GM23338 (cell line): ENCODE data around the gene CADPS. TPM values are rescaled to one million over a fixed set of nuclear protein-coding genes. Genes with fewer than 3 reads are reported as not detected.

Source experiments
- ATAC-seq: fragments of 200-7000 bp; cut with Tn5 transposase; 3 replicates; pipeline ENCODE4 v1.9.1; 2020
- DNase-seq: peaks from one replicate; pipeline ENCODE4 v3.0.0-alpha.2; 2015; ENCODE audit warnings: low spot score
- H2AFZ ChIP-seq: fragments of 200-600 bp; sonication (generic); 2 replicates; pipeline ENCODE4 v1.8.0; 2016; ENCODE audit warnings: antibody characterized with exemption, mild to moderate bottlenecking, moderate library complexity
- H3F3A ChIP-seq: fragments of 200-600 bp; sonication (generic); replicated peaks from 2 replicates; pipeline ENCODE4 v1.8.0; 2017; ENCODE audit warnings: antibody characterized with exemption, mixed run types, low read depth
- H3K27ac ChIP-seq: fragments of 200-600 bp; sonication (generic); 2 replicates; pipeline ENCODE4 v1.6.1; 2016; ENCODE audit warnings: low read depth
- H3K27me3 ChIP-seq: fragments of 200-600 bp; sonication (generic); 2 replicates; pipeline ENCODE4 v1.8.0; 2016; ENCODE audit warnings: mild to moderate bottlenecking, mixed run types, moderate library complexity; ENCODE audit not compliant: insufficient read depth
- H3K36me3 ChIP-seq: fragments of 200-600 bp; sonication (generic); 2 replicates; pipeline ENCODE4 v1.8.0; 2016; ENCODE audit warnings: mild to moderate bottlenecking; ENCODE audit not compliant: insufficient read depth
- H3K4me1 ChIP-seq: fragments of 200-600 bp; sonication (generic); 2 replicates; pipeline ENCODE4 v1.8.0; 2016; ENCODE audit warnings: mild to moderate bottlenecking, moderate library complexity; ENCODE audit not compliant: insufficient read depth
- H3K4me2 ChIP-seq: fragments of 200-600 bp; sonication (generic); 2 replicates; pipeline ENCODE4 v1.7.1; 2017; ENCODE audit warnings: mixed run types
- H3K4me3 ChIP-seq: fragments of 200-600 bp; sonication (generic); 2 replicates; pipeline ENCODE4 v1.6.1; 2016; ENCODE audit warnings: mixed run types
- H3K79me2 ChIP-seq: fragments of 200-600 bp; sonication (generic); replicated peaks from 2 replicates; pipeline ENCODE4 v1.8.0; 2017; ENCODE audit warnings: mild to moderate bottlenecking; ENCODE audit not compliant: insufficient read depth
- H3K9me2 ChIP-seq: fragments of 200-600 bp; sonication (generic); 2 replicates; pipeline ENCODE4 v1.8.0; 2017; ENCODE audit not compliant: insufficient read depth
- H4K20me1 ChIP-seq: fragments of 200-600 bp; sonication (generic); replicated peaks from 2 replicates; pipeline ENCODE4 v1.8.0; 2017; ENCODE audit warnings: mild to moderate bottlenecking; ENCODE audit not compliant: insufficient read depth
- H3K27ac Mint-ChIP-seq: 2 replicates; pipeline ENCODE4 v1.8.0; 2020; ENCODE audit warnings: inconsistent platforms, mild to moderate bottlenecking, moderate library complexity, mixed read lengths
- H3K27me3 Mint-ChIP-seq: 3 replicates; pipeline ENCODE4 v1.8.0; 2022; ENCODE audit warnings: low read depth, mild to moderate bottlenecking, moderate library complexity, mixed read lengths, inconsistent platforms; ENCODE audit not compliant: insufficient read depth, poor library complexity
- H3K36me3 Mint-ChIP-seq: 3 replicates; pipeline ENCODE4 v1.8.0; 2021; ENCODE audit warnings: low read depth, mild to moderate bottlenecking, inconsistent platforms, moderate library complexity, mixed read lengths
- H3K4me1 Mint-ChIP-seq: 3 replicates; pipeline ENCODE4 v1.8.0; 2020; ENCODE audit warnings: mild to moderate bottlenecking, inconsistent platforms, mixed read lengths
- H3K4me3 Mint-ChIP-seq: 3 replicates; pipeline ENCODE4 v1.8.0; 2021; ENCODE audit warnings: moderate library complexity, mild to moderate bottlenecking, inconsistent platforms, mixed read lengths
- H3K9me3 Mint-ChIP-seq: 3 replicates; pipeline ENCODE4 v1.8.0; 2020; ENCODE audit warnings: moderate library complexity, mild to moderate bottlenecking, inconsistent platforms, mixed read lengths
- CREB1 ChIP-seq: fragments of 250-450 bp; sonication (Bioruptor Pico); IDR thresholded peaks from 2 replicates; pipeline ENCODE4 v1.5.0; 2020; ENCODE audit warnings: low read depth, mild to moderate bottlenecking, moderate library complexity
- EZH2 ChIP-seq: fragments of 200-600 bp; sonication (generic); IDR thresholded peaks from one replicate; pipeline ENCODE4 v1.8.0; 2017; ENCODE audit warnings: antibody characterized with exemption, mild to moderate bottlenecking, low read depth; ENCODE audit not compliant: unreplicated experiment
- NANOG ChIP-seq: IDR thresholded peaks from 2 replicates; pipeline ENCODE4 v1.6.1; 2016; ENCODE audit warnings: antibody characterized with exemption, borderline replicate concordance
- POLR2AphosphoS5 ChIP-seq: IDR thresholded peaks from 2 replicates; pipeline ENCODE4 v1.6.1; 2016; ENCODE audit warnings: antibody characterized with exemption, low read depth
- ZNF114 ChIP-seq: fragments of 250-450 bp; sonication (Bioruptor Pico); IDR thresholded peaks from 2 replicates; pipeline ENCODE4 v1.5.0; 2020; ENCODE audit warnings: mild to moderate bottlenecking, moderate library complexity
- ZNF331 ChIP-seq: fragments of 250-450 bp; sonication (Bioruptor Pico); IDR thresholded peaks from 2 replicates; pipeline ENCODE4 v1.5.0; 2020; ENCODE audit warnings: low read depth, mild to moderate bottlenecking, moderate library complexity
- polyA plus RNA-seq: library from polyadenylated mRNA; unstranded; fragments of >200 nt; fragmentation: Nextera tagmentation; extraction: Ambion mirVana; gene quantifications from 2 replicates; pipeline ENCODE4 v1.2.1, GENCODE V29; 2016
- total RNA-seq: library from RNA; depleted of rRNA; stranded (reverse); fragments of >200 nt; shearing (Covaris generic); gene quantifications from 2 replicates; pipeline ENCODE4 v1.2.3, GENCODE V29; 2014
- TF ChIP-seq, protein P1 (sequence below), 2 experiments: fragments of 200-600 bp in 1 of 2; sonication (generic) in 1 of 2; conservative IDR thresholded peaks; 2 replicates each; pipeline versions ENCODE4 v1.5.1 to v1.6.1; 2016 to 2017; ENCODE audit warnings: antibody characterized with exemption in 2 of 2, low read depth in 2 of 2, mild to moderate bottlenecking in 2 of 2, moderate library complexity in 1 of 2
- TF ChIP-seq, protein P2 (sequence below): IDR thresholded peaks from one replicate; pipeline ENCODE4 v1.6.1; 2018; ENCODE audit warnings: antibody characterized with exemption; ENCODE audit not compliant: unreplicated experiment

The CADPS gene
- total and polyA plus RNA-seq, 2 experiments from 2014 or later = 14.7 to 22.0 TPM

DNA sequence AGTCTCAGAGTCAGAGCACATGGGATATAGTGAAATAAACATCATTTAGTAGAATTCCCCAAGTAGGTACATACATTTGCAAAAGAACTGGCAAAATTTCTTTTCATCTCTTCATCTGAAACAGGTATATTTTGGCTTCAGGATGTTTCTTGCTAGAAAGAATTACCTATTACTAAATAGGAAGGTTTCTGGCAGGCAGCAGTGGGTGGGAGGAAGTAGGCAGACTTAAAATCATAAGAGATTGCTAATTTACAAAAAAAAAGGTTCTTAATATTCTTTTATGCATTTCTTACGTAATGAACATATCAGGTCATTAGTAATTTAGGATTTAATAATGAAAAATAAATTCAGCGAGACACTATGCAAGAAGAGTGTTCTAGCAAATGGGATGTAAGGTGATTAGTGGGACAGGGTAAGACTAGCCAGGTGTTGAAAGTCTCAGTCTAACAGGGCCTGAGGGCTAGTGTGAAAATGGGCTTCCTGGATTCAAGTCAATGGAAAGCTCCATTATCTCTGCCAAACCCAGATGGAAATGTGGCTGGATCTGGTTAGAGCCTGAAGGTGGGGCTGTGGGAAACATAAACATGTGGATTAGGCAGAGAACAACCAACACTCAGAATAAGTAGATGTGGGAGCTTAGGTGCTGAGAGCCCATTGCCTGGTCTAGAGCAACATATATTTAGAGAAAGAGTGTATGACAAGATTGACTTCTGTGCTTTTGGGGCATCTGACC lies 374.5 kb downstream of the CADPS start:
- no peaks in the 10 kb centered on the region for H3K9me2 ChIP-seq
- no peaks in the 10 kb centered on the region for H3K4me1 ChIP-seq
- Mint-ChIP-seq H3K27me3 (peaks cover 4% of the 10 kb centered on the region), H3K4me1 (peaks cover 7% of the 10 kb centered on the region; the same call in 2 of the 3 replicates), H3K27ac (peak overlapping the region; percentile 35; the same call in 1 of the 2 replicates), H3K4me3 (no peak overlapping the region), H3K36me3 (no peaks in the 10 kb centered on the region), H3K9me3 (no peaks in the 10 kb centered on the region)
- TF ChIP-seq POLR2AphosphoS5 = no peak
- TF ChIP-seq, protein P1, sequence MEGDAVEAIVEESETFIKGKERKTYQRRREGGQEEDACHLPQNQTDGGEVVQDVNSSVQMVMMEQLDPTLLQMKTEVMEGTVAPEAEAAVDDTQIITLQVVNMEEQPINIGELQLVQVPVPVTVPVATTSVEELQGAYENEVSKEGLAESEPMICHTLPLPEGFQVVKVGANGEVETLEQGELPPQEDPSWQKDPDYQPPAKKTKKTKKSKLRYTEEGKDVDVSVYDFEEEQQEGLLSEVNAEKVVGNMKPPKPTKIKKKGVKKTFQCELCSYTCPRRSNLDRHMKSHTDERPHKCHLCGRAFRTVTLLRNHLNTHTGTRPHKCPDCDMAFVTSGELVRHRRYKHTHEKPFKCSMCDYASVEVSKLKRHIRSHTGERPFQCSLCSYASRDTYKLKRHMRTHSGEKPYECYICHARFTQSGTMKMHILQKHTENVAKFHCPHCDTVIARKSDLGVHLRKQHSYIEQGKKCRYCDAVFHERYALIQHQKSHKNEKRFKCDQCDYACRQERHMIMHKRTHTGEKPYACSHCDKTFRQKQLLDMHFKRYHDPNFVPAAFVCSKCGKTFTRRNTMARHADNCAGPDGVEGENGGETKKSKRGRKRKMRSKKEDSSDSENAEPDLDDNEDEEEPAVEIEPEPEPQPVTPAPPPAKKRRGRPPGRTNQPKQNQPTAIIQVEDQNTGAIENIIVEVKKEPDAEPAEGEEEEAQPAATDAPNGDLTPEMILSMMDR (conservative IDR thresholded peaks at IDR 0.05; ENCODE audit: low read depth in 2 of 2) = peak; percentile 14 to 53; a peak in 2 of 4 replicates
- no peak overlapping the region for H2AFZ ChIP-seq
- H3K4me2 ChIP-seq = no peak overlapping the region
- no peaks in the 10 kb centered on the region for H3K27me3 ChIP-seq
- ATAC-seq = peak; percentile 84
- H4K20me1 ChIP-seq = no peaks in the 10 kb centered on the region
- H3K27ac ChIP-seq = no peak overlapping the region
- peak; percentile 69 for DNase-seq
- no peaks in the 10 kb centered on the region for H3K79me2 ChIP-seq
- H3F3A ChIP-seq = no peaks in the 10 kb centered on the region
- H3K4me3 ChIP-seq = no peak overlapping the region
- no peaks in the 10 kb centered on the region for H3K36me3 ChIP-seq

DNA sequence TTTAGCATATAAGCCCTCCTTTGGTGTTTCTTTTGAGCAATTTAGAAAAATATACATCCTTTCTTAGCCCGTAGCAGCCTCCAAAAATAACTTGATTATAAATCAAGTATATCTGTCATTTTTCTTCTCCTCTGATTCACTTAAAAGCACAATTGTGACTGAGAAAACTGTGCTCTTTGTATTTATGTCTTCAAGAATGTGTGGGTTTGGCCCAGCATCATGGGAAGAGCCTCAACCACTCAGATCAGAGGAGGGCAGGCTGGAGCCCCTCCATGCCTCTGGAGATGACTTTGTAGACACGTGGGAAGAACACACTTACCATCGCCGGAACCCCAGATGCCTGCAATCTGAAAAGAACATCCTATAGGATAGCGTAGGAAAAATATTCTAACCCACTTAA lies 378.1 kb downstream of the CADPS start:
- Histone ChIP-seq H3K9me2 (no peaks in the 10 kb centered on the region), H3K27me3 (no peaks in the 10 kb centered on the region), H3K36me3 (no peaks in the 10 kb centered on the region), H3K79me2 (no peaks in the 10 kb centered on the region), H3K4me3 (no peak overlapping the region), H2AFZ (no peak overlapping the region), H3K4me2 (no peak overlapping the region), H3F3A (no peaks in the 10 kb centered on the region), H3K4me1 (no peaks in the 10 kb centered on the region), H4K20me1 (no peaks in the 10 kb centered on the region), H3K27ac (no peak overlapping the region)
- peaks cover 8% of the 10 kb centered on the region; the same call in 2 of the 3 replicates for H3K4me1 Mint-ChIP-seq
- H3K36me3 Mint-ChIP-seq = no peaks in the 10 kb centered on the region
- H3K27me3 Mint-ChIP-seq = peaks cover 4% of the 10 kb centered on the region
- no peak overlapping the region for H3K27ac Mint-ChIP-seq
- ATAC-seq (no peak), DNase-seq (no peak)
- H3K9me3 Mint-ChIP-seq = no peaks in the 10 kb centered on the region; the same call in 2 of the 3 replicates
- H3K4me3 Mint-ChIP-seq = no peak overlapping the region
- TF ChIP-seq ZNF331 (CRISPR knock-in tag) (no peak), EZH2 (no peak), NANOG (no peak), CREB1 (CRISPR knock-in tag) (no peak), ZNF114 (no peak)
- TF ChIP-seq, protein P1 (conservative IDR thresholded peaks at IDR 0.05; ENCODE audit: low read depth in 2 of 2) = no peak
- TF ChIP-seq, protein P2, sequence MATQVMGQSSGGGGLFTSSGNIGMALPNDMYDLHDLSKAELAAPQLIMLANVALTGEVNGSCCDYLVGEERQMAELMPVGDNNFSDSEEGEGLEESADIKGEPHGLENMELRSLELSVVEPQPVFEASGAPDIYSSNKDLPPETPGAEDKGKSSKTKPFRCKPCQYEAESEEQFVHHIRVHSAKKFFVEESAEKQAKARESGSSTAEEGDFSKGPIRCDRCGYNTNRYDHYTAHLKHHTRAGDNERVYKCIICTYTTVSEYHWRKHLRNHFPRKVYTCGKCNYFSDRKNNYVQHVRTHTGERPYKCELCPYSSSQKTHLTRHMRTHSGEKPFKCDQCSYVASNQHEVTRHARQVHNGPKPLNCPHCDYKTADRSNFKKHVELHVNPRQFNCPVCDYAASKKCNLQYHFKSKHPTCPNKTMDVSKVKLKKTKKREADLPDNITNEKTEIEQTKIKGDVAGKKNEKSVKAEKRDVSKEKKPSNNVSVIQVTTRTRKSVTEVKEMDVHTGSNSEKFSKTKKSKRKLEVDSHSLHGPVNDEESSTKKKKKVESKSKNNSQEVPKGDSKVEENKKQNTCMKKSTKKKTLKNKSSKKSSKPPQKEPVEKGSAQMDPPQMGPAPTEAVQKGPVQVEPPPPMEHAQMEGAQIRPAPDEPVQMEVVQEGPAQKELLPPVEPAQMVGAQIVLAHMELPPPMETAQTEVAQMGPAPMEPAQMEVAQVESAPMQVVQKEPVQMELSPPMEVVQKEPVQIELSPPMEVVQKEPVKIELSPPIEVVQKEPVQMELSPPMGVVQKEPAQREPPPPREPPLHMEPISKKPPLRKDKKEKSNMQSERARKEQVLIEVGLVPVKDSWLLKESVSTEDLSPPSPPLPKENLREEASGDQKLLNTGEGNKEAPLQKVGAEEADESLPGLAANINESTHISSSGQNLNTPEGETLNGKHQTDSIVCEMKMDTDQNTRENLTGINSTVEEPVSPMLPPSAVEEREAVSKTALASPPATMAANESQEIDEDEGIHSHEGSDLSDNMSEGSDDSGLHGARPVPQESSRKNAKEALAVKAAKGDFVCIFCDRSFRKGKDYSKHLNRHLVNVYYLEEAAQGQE = no peak
